GM12801 (cell line): Measurements from ENCODE around the gene PSTPIP2.

Experiments
- TF ChIP-seq, protein P1 (sequence below): IDR thresholded peaks from one replicate; pipeline ENCODE4 v1.5.1; 2011; ENCODE audit warnings: control low read depth; ENCODE audit not compliant: insufficient read length; ENCODE audit errors: extremely low read depth

The PSTPIP2 gene

DNA sequence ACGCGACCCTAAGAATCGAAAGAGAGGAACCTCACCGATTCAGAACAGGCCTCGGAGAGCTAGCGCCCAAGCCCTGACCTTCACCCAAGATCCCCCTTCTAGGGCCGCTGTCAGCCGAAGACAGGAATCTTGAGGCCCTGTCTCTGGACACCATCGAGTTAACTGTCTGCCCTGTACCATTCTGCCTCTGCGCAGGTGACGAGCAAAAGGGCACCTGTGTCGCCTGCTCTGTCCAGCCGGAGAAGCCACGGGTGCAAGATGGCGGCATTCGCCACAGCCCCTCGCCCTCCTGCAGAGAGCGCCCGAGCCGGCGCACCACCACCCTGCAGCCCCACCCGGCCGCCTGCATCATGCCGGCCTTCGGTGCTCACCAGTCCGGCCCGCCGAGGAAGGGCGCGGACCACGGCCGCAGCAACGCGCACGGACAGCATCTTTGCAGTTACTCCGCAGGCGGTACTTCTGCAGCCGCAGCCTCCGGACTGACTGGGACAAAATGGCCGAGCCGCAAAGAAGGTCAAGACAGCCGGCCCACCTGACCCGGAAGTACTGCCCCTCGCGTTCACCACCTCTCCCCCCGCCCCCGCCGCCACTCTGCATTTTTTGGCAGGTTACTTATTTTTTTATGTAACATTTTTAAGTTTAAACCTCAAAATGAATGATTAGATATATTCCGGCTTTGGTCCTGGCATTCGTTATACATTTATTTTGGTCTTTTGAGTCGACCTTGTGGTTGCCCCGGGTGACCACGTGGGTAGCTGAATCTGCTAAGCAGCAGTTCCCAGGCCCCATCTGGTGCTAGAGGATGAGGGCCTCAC is 25.9 kb upstream of the PSTPIP2 start, which contains the start of gene ATP5F1A:
Gene ATP5F1A (minus strand): TSS at position 496 of the 815 bp plus-strand sequence. CDS start 65 bp downstream, at position 431.
- TF ChIP-seq, protein P1, sequence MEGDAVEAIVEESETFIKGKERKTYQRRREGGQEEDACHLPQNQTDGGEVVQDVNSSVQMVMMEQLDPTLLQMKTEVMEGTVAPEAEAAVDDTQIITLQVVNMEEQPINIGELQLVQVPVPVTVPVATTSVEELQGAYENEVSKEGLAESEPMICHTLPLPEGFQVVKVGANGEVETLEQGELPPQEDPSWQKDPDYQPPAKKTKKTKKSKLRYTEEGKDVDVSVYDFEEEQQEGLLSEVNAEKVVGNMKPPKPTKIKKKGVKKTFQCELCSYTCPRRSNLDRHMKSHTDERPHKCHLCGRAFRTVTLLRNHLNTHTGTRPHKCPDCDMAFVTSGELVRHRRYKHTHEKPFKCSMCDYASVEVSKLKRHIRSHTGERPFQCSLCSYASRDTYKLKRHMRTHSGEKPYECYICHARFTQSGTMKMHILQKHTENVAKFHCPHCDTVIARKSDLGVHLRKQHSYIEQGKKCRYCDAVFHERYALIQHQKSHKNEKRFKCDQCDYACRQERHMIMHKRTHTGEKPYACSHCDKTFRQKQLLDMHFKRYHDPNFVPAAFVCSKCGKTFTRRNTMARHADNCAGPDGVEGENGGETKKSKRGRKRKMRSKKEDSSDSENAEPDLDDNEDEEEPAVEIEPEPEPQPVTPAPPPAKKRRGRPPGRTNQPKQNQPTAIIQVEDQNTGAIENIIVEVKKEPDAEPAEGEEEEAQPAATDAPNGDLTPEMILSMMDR: no peak

DNA sequence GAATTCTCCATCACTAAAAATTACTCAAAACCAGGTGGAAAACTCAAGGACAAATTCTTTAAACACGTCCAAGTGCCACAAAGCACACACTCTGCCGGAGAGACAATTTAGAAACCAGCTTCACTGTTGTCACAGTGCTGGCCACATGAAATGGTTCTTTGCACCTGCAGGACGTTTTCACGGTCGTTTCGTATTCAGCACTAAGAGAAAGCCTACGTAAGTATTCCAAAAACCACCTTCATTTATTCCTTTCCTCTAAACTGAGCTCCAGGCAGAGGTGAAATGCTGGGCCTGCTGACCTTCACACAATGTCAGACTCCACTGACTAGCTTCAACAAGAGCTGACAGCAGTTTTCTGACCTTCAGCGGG is 25.4 kb upstream of the PSTPIP2 start:
- TF ChIP-seq, protein P1: no peak

DNA sequence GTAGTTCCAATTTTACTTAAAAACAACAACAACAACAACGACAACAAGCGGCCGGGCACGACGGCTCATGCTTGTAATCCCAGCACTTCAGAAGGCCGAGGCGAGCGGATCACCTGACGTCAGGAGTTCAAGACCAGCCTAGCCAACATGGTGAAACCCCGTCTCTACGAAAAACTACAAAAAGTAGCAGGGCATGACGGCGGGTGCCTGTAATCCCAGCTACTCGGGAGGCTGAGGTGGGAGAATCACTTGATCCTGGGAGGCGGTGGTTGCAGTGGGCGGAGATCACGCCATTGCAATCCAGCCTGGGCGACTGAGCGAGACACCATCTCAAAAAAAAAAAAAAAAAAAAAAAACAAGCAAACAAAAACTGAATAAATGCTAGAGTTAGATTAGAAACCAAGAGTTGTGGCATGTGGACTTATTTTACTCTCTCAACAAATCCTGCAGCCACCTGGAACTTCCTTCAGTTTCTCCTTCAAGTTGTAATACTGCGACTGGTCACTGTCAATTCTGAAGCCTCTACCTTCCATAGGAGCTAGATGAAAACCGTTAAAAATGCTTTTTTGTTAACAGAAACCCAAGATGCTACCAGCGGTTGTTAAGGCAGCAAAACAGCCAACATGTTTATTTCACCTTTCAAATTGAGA is 24.7 kb upstream of the PSTPIP2 start:
- TF ChIP-seq, protein P1: no peak

DNA sequence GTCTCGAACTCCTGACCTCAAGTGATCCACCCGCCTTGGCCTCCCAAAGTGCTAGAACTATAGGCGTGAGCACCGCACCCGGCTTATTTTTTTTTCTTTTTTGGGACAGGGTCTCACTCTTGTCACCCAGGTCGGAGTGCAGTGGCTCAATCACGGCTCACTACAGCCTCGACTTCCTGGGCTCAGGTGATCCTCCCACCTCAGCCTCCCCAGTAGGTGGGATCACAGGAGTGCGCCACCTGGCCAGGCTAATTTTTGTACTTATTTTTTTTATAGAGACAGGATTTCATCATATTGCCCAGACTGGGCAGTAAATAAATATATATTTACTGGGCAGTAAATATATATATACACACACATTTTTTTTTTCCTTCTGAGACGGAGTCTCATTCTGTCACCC is 23.5 kb upstream of the PSTPIP2 start:
- TF ChIP-seq, protein P1: no peak

DNA sequence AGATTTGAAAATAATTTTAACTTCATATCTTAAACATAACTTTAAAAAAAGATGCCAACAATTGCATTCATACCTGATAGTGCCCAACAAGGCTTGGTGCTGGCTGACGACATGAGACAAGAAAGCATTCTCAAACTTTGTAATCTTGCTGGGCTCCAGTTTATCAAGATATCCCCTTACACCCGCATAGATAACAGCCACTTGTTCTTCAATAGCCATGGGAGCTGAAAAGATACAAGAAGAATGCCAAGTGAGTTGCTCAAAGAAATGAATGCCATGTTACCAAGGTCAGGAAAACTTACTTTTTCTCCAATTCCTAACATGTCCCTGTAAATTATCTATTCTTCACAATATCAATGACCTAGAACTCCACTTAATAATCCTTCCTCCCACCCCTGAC is 12.4 kb upstream of the PSTPIP2 start:
- TF ChIP-seq, protein P1: no peak

DNA sequence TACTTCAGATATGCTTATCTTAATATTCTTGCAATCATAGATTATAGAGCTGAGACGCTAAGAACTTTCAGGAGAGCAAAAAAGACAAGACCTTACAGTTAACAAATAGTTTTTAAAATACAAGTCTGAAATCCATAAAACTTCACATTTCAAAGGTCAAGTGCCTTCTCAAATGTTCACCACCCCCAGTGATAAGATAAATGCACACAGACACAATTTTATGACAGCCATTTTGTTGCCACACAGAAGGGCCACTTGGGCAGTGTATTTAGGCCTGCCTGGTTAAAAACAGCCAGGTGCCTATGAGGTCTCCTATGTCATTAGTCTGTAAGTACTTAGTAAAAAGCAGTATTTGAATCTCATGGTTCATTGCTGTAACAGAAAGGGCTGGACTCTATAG is 8.1 kb upstream of the PSTPIP2 start:
- TF ChIP-seq, protein P1: no peak

DNA sequence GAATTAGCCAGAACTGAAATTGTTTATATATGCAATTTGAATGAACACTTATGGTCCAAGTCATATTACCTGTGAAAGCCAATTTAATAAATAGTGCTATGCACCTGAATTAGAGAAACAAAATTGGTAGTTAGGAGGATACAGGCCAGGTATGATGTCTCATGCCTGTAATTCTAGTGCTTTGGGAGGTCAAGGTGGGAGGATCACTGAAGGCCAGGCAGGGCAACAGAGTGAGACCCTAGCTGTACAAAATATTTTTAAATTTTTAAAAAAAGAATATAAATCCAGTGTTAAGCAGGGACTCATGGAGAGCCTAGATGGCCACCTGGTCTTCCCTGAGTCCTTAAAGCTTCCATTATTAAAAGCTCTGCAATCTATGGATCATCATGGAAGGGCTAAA is 7.3 kb upstream of the PSTPIP2 start:
- TF ChIP-seq, protein P1: no peak
